IMR-90 (cell line): ENCODE results near the gene TMEM30A. TPM values are rescaled to one million over a fixed set of nuclear protein-coding genes. Genes with fewer than 3 reads are reported as not detected.

ENCODE experiments used
- ATAC-seq: fragments of 200-7000 bp; cut with Tn5 transposase; 2 replicates; pipeline ENCODE4 v1.9.1; 2020; ENCODE audit warnings: low read depth, mild to moderate bottlenecking, moderate library complexity
- BruUV-seq: library from RNA; stranded (reverse); fragments of 400-500 nt; replicated peaks from 2 replicates; lab custom pipeline; 2021; lab: Mats Ljungman, UMichigan
- CTCF ChIA-PET: fragments of 300-600 bp; formaldehyde crosslinking; extraction: SDS; loops from one replicate; lab custom pipeline; 2021; ENCODE audit warnings: antibody characterized with exemption; lab: Yijun Ruan, JAX
- POLR2A ChIA-PET: fragments of 300-600 bp; sonication (Branson Sonifier 250); formaldehyde crosslinking; loops from one replicate; lab custom pipeline; 2022; ENCODE audit warnings: antibody characterized with exemption; ENCODE audit not compliant: unreplicated experiment; lab: Charles Lee
- DNase-seq: peaks from one replicate; pipeline ENCODE4 v3.0.0; 2013
- H2AFZ ChIP-seq: replicated peaks from 2 replicates; pipeline ENCODE3; 2013; ENCODE audit warnings: low read length, mild to moderate bottlenecking; ENCODE audit not compliant: poor library complexity
- H2AK5ac ChIP-seq: 2 replicates; pipeline ENCODE4 v1.6.1; 2013; ENCODE audit warnings: low read depth, low read length, inconsistent platforms
- H2AK9ac ChIP-seq: replicated peaks from 2 replicates; pipeline ENCODE3; 2013; ENCODE audit warnings: mild to moderate bottlenecking, low read depth, low read length, moderate library complexity; ENCODE audit not compliant: poor library complexity
- H2BK120ac ChIP-seq: 2 replicates; pipeline ENCODE4 v1.6.1; 2013; ENCODE audit warnings: low read depth, low read length, inconsistent platforms
- H2BK15ac ChIP-seq: 3 replicates; pipeline ENCODE4 v1.6.1; 2013; ENCODE audit warnings: low read depth, low read length, inconsistent platforms
- H2BK20ac ChIP-seq: 2 replicates; pipeline ENCODE4 v1.6.1; 2013; ENCODE audit warnings: low read depth, mild to moderate bottlenecking, inconsistent platforms, low read length, moderate library complexity
- H2BK5ac ChIP-seq: 2 replicates; pipeline ENCODE4 v1.6.1; 2013; ENCODE audit warnings: mild to moderate bottlenecking, low read depth, low read length, inconsistent platforms; ENCODE audit not compliant: poor library complexity, severe bottlenecking
- H3K14ac ChIP-seq: replicated peaks from 2 replicates; pipeline ENCODE4 v1.6.1; 2013; ENCODE audit warnings: low read depth, low read length, inconsistent platforms
- H3K18ac ChIP-seq: 2 replicates; pipeline ENCODE4 v1.6.1; 2013; ENCODE audit warnings: low read depth, low read length, control low read depth
- H3K23ac ChIP-seq: 2 replicates; pipeline ENCODE4 v1.6.1; 2013; ENCODE audit warnings: low read depth, low read length, inconsistent platforms
- H3K27ac ChIP-seq: 2 replicates; pipeline ENCODE4 v1.5.1; 2013; ENCODE audit warnings: mild to moderate bottlenecking, control low read depth, low read length; ENCODE audit not compliant: insufficient read depth
- H3K27me3 ChIP-seq: 2 replicates; pipeline ENCODE4 v1.6.1; 2013; ENCODE audit warnings: low read length; ENCODE audit not compliant: control insufficient read depth, insufficient read depth
- H3K36me3 ChIP-seq: 2 replicates; pipeline ENCODE4 v1.6.1; 2013; ENCODE audit warnings: low read length, mixed read lengths; ENCODE audit not compliant: control insufficient read depth, insufficient read depth
- H3K4ac ChIP-seq: 2 replicates; pipeline ENCODE4 v1.6.1; 2013; ENCODE audit warnings: low read depth, low read length, inconsistent platforms
- H3K4me1 ChIP-seq: 2 replicates; pipeline ENCODE4 v1.6.1; 2013; ENCODE audit warnings: low read length, mixed read lengths; ENCODE audit not compliant: control insufficient read depth, insufficient read depth
- H3K4me2 ChIP-seq: 2 replicates; pipeline ENCODE4 v1.6.1; 2013; ENCODE audit warnings: low read depth, mild to moderate bottlenecking, control low read depth, low read length, moderate library complexity
- H3K4me3 ChIP-seq: 2 replicates; pipeline ENCODE4 v1.5.1; 2013; ENCODE audit warnings: low read depth, mild to moderate bottlenecking, control low read depth, low read length, moderate library complexity; ENCODE audit not compliant: insufficient read depth
- H3K56ac ChIP-seq: 2 replicates; pipeline ENCODE4 v1.6.1; 2013; ENCODE audit warnings: low read length, inconsistent platforms; ENCODE audit not compliant: insufficient read depth; ENCODE audit errors: extremely low read depth
- H3K79me1 ChIP-seq, 2 experiments: 2 replicates each; pipeline ENCODE4 v1.6.1; 2013; ENCODE audit warnings: low read length in 2 of 2, inconsistent platforms in 1 of 2, low read depth in 1 of 2
- H3K9ac ChIP-seq: 2 replicates; pipeline ENCODE4 v1.6.1; 2013; ENCODE audit warnings: low read depth, low read length, control low read depth
- H3K9me1 ChIP-seq: 2 replicates; pipeline ENCODE4 v1.6.1; 2013; ENCODE audit warnings: low read length, inconsistent platforms; ENCODE audit not compliant: insufficient read depth
- H3K9me3 ChIP-seq: 2 replicates; pipeline ENCODE4 v1.6.1; 2013; ENCODE audit warnings: low read length; ENCODE audit not compliant: control insufficient read depth, insufficient read depth
- H4K20me1 ChIP-seq: 2 replicates; pipeline ENCODE4 v1.6.1; 2013; ENCODE audit warnings: low read length, inconsistent platforms; ENCODE audit not compliant: insufficient read depth
- H4K5ac ChIP-seq: 2 replicates; pipeline ENCODE4 v1.6.1; 2013; ENCODE audit warnings: mild to moderate bottlenecking, low read depth, low read length, control low read depth
- H4K8ac ChIP-seq, 2 experiments: 2 replicates each; pipeline ENCODE4 v1.6.1; 2013; ENCODE audit warnings: low read depth in 2 of 2, low read length in 2 of 2, control low read depth in 1 of 2, inconsistent platforms in 1 of 2
- H4K91ac ChIP-seq: 2 replicates; pipeline ENCODE4 v1.6.1; 2013; ENCODE audit warnings: low read depth, low read length, inconsistent platforms; ENCODE audit not compliant: insufficient read depth
- BHLHE40 ChIP-seq: fragments of 150-350 bp; IDR thresholded peaks from 2 replicates; pipeline ENCODE4 v1.6.1; 2016; ENCODE audit warnings: mild to moderate bottlenecking, low read depth, low read length
- CEBPB ChIP-seq: IDR thresholded peaks from 2 replicates; pipeline ENCODE4 v1.6.1; 2012; ENCODE audit warnings: low read depth, low read length, improper control_type of control experiment
- CHD1 ChIP-seq: IDR thresholded peaks from 2 replicates; pipeline ENCODE4 v1.6.1; 2012; ENCODE audit warnings: low read depth, low read length, improper control_type of control experiment
- CTCF ChIP-seq: conservative IDR thresholded peaks from 2 replicates; pipeline ENCODE4 v1.5.1; 2012; ENCODE audit warnings: mild to moderate bottlenecking, low read depth, low read length, improper control_type of control experiment
- ELK1 ChIP-seq: fragments of 150-350 bp; IDR thresholded peaks from 2 replicates; pipeline ENCODE4 v1.6.1; 2016; ENCODE audit warnings: low read depth, mild to moderate bottlenecking, low read length, moderate library complexity, borderline replicate concordance
- FOS ChIP-seq: fragments of 150-350 bp; IDR thresholded peaks from 2 replicates; pipeline ENCODE4 v1.6.1; 2016; ENCODE audit warnings: low read depth, low read length
- MAFK ChIP-seq: IDR thresholded peaks from 2 replicates; pipeline ENCODE4 v1.6.1; 2012; ENCODE audit warnings: low read depth, low read length, improper control_type of control experiment
- MAZ ChIP-seq: IDR thresholded peaks from 2 replicates; pipeline ENCODE4 v1.6.1; 2012; ENCODE audit warnings: low read depth, mild to moderate bottlenecking, low read length, improper control_type of control experiment, moderate library complexity, borderline replicate concordance
- MXI1 ChIP-seq: IDR thresholded peaks from 2 replicates; pipeline ENCODE4 v1.6.1; 2012; ENCODE audit warnings: low read depth, mild to moderate bottlenecking, low read length, moderate library complexity, borderline replicate concordance
- NFE2L2 ChIP-seq: fragments of 150-350 bp; IDR thresholded peaks from 2 replicates; pipeline ENCODE4 v1.6.1; 2016; ENCODE audit warnings: low read depth, mild to moderate bottlenecking, low read length
- POLR2A ChIP-seq: IDR thresholded peaks from 2 replicates; pipeline ENCODE4 v1.6.1; 2012; ENCODE audit warnings: mild to moderate bottlenecking, low read depth, low read length
- RAD21 ChIP-seq: IDR thresholded peaks from 2 replicates; pipeline ENCODE4 v1.6.1; 2012; ENCODE audit warnings: low read length, improper control_type of control experiment
- RCOR1 ChIP-seq: IDR thresholded peaks from 2 replicates; pipeline ENCODE4 v1.6.1; 2012; ENCODE audit warnings: mild to moderate bottlenecking, low read length, improper control_type of control experiment; ENCODE audit not compliant: insufficient replicate concordance
- SMC3 ChIP-seq: fragments of 150-350 bp; IDR thresholded peaks from 2 replicates; pipeline ENCODE4 v1.6.1; 2016; ENCODE audit warnings: low read depth, mild to moderate bottlenecking, antibody characterized with exemption, low read length, moderate library complexity
- USF2 ChIP-seq: fragments of 150-350 bp; IDR thresholded peaks from 2 replicates; pipeline ENCODE4 v1.6.1; 2017; ENCODE audit warnings: mild to moderate bottlenecking, antibody characterized with exemption, low read length, low read depth
- WGBS, 2 experiments: methylation state at CpG; one replicate each; pipeline versions ENCODE4 v1.1.5 to v1.1.7; 2013; ENCODE audit warnings: missing lambda C conversion rate in 2 of 2; ENCODE audit not compliant: insufficient read length in 1 of 2; ENCODE audit errors: extremely low coverage in 2 of 2; 5-methylcytosine and 5-hydroxymethylcytosine counted together
- dilution Hi-C: fragments of 300-500 bp; cut with HindIII; formaldehyde crosslinking; loops from one replicate; pipeline ENCODE4 v1.14.3; 2018; ENCODE audit warnings: low sequenced_read_pairs; ENCODE audit not compliant: unreplicated experiment
- in situ Hi-C: fragments of 300-500 bp; cut with MboI; formaldehyde crosslinking; loops from 3 replicates; pipeline ENCODE4 v1.14.3; 2019; ENCODE audit warnings: low sequenced_read_pairs, inconsistent platforms, mixed read lengths
- intact Hi-C: fragments of 100-400 bp; cut with micrococcal nuclease; formaldehyde crosslinking; loops from 2 replicates; pipeline ENCODE4 v1.10.0; 2022
- polyA plus RNA-seq, 3 experiments: library from polyadenylated mRNA; depleted of rRNA; stranded (reverse); fragments of >200 nt; gene quantifications; 2 replicates each; pipeline ENCODE4 v1.2.3, GENCODE V29; 2012; ENCODE audit warnings: low replicate concordance in 1 of 3
- total RNA-seq: library from RNA; depleted of rRNA; stranded (reverse); fragments of >200 nt; gene quantifications from 2 replicates; pipeline ENCODE4 v1.2.3, GENCODE V29; 2012

Gene TMEM30A
- total and polyA plus RNA-seq, 2 of the 4 experiments (the other 2 are of a cell fraction), result 48.5 to 111 TPM

GRCh38 chr6:75288023-75288422, 3.4 kb upstream of the TMEM30A start:
- intact Hi-C loops (loop anchor here (10.0 kb wide), 1 partner anchor 467 kb away; no protein-coding TSS in a partner anchor), dilution Hi-C loops (no loop called here), in situ Hi-C loops (no loop called here)
- peaks cover 0 to 9% of the 10 kb centered on the region in 2 experiments; a peak in 2 of 4 replicates for H3K79me1 ChIP-seq
- H2AK9ac ChIP-seq, result no peak overlapping the region
- H2BK15ac ChIP-seq, result no peak overlapping the region
- TF ChIP-seq MAZ (no peak), RCOR1 (no peak), NFE2L2 (no peak), USF2 (no peak), RAD21 (no peak), FOS (no peak), POLR2A (no peak), CEBPB (no peak), BHLHE40 (no peak), ELK1 (no peak), CHD1 (no peak), MXI1 (no peak), SMC3 (no peak), MAFK (no peak), CTCF (no peak)
- H3K23ac ChIP-seq, result no peak overlapping the region
- no peak overlapping the region for H2BK120ac ChIP-seq
- no peaks in the 10 kb centered on the region for H3K36me3 ChIP-seq
- CTCF ChIA-PET, result no interaction called here
- H2BK5ac ChIP-seq, result no peak overlapping the region
- DNase-seq (no peak), ATAC-seq (no peak)
- peaks cover 12% of the 10 kb centered on the region for H4K20me1 ChIP-seq
- no peak overlapping the region for H4K91ac ChIP-seq
- no peak overlapping the region for H3K56ac ChIP-seq
- H3K9me3 ChIP-seq, result no peaks in the 10 kb centered on the region
- no peaks in the 10 kb centered on the region for H3K27me3 ChIP-seq
- BruUV-seq, result no TSS peak
- H2AFZ ChIP-seq, result no peak overlapping the region
- POLR2A ChIA-PET, result no interaction called here
- H2AK5ac ChIP-seq, result no peak overlapping the region
- no peak overlapping the region for H3K4ac ChIP-seq
- no peak overlapping the region for H2BK20ac ChIP-seq
- H4K8ac ChIP-seq, result no peak overlapping the region
- no peak overlapping the region for H3K14ac ChIP-seq
- no CpG with 5 or more reads among the region's 1 CpG for WGBS, 2 experiments
- no peak overlapping the region for H3K27ac ChIP-seq
- H3K9me1 ChIP-seq, result no peaks in the 10 kb centered on the region
- H3K4me3 ChIP-seq, result no peak overlapping the region
- no peak overlapping the region for H4K5ac ChIP-seq
- H3K4me1 ChIP-seq, result no peaks in the 10 kb centered on the region
- no peak overlapping the region for H3K4me2 ChIP-seq
- no peak overlapping the region for H3K18ac ChIP-seq
- no peak overlapping the region for H3K9ac ChIP-seq
